ENCODE measurements around the gene SOX5.

- no peak for TF ChIP-seq CTCF (IDR thresholded peaks at IDR 0.05)
- no peak for TF ChIP-seq EP300 (IDR thresholded peaks at IDR 0.05)
These were observed 426.1 kb downstream of the SOX5 start for GRCh38 chr12:23523339-23523738.

Measured in sigmoid colon (tissue), 4 donors.